H9 (cell line): Measurements from ENCODE around the gene RANBP17. TPM values are rescaled to one million over a fixed set of nuclear protein-coding genes. Genes with fewer than 3 reads are reported as not detected.

Source experiments
- DNase-seq: peaks from one replicate; pipeline ENCODE4 v3.0.0-alpha.2; 2017
- H2AFZ ChIP-seq: one replicate; pipeline ENCODE4 v1.6.1; 2013; ENCODE audit warnings: mild to moderate bottlenecking, low read length, control low read depth, moderate library complexity
- H2AK5ac ChIP-seq: 2 replicates; pipeline ENCODE4 v1.6.1; 2013; ENCODE audit warnings: low read length, control low read depth, mixed read lengths; ENCODE audit not compliant: insufficient read length
- H2BK120ac ChIP-seq: one replicate; pipeline ENCODE4 v1.6.1; 2013; ENCODE audit warnings: low read depth, mild to moderate bottlenecking, low read length, control low read depth, inconsistent platforms; ENCODE audit not compliant: poor library complexity, severe bottlenecking
- H2BK12ac ChIP-seq: 2 replicates; pipeline ENCODE4 v1.6.1; 2013; ENCODE audit warnings: low read length, control low read depth, mixed read lengths, low read depth; ENCODE audit not compliant: insufficient read length
- H2BK15ac ChIP-seq: 2 replicates; pipeline ENCODE4 v1.6.1; 2013; ENCODE audit warnings: low read depth, low read length, control low read depth
- H2BK20ac ChIP-seq: one replicate; pipeline ENCODE4 v1.6.1; 2013; ENCODE audit warnings: low read depth, mild to moderate bottlenecking, low read length, control low read depth, inconsistent platforms; ENCODE audit not compliant: poor library complexity, severe bottlenecking
- H2BK5ac ChIP-seq: 2 replicates; pipeline ENCODE4 v1.6.1; 2013; ENCODE audit warnings: low read length, control low read depth, mixed read lengths; ENCODE audit not compliant: insufficient read length
- H3K14ac ChIP-seq: 2 replicates; pipeline ENCODE4 v1.6.1; 2013; ENCODE audit warnings: low read length, control low read depth; ENCODE audit not compliant: insufficient read depth
- H3K18ac ChIP-seq: 2 replicates; pipeline ENCODE4 v1.6.1; 2013; ENCODE audit warnings: low read depth, mild to moderate bottlenecking, mixed read lengths, low read length, control low read depth; ENCODE audit not compliant: insufficient read length
- H3K23ac ChIP-seq: 2 replicates; pipeline ENCODE4 v1.6.1; 2013; ENCODE audit warnings: low read length, control low read depth, mixed read lengths, low read depth; ENCODE audit not compliant: insufficient read length
- H3K23me2 ChIP-seq: 2 replicates; pipeline ENCODE4 v1.6.1; 2013; ENCODE audit warnings: low read depth, mild to moderate bottlenecking, mixed read lengths, low read length, control low read depth; ENCODE audit not compliant: insufficient read length, poor library complexity, severe bottlenecking
- H3K27ac ChIP-seq: 2 replicates; pipeline ENCODE4 v1.5.1; 2013; ENCODE audit warnings: low read length, control low read depth, mixed read lengths, low read depth; ENCODE audit not compliant: insufficient read length
- H3K27me3 ChIP-seq: 2 replicates; pipeline ENCODE4 v1.6.1; 2013; ENCODE audit warnings: low read length, control low read depth, inconsistent platforms; ENCODE audit not compliant: insufficient read depth
- H3K4ac ChIP-seq: 2 replicates; pipeline ENCODE4 v1.6.1; 2013; ENCODE audit warnings: low read depth, mild to moderate bottlenecking, control low read depth, inconsistent platforms, low read length, moderate library complexity
- H3K4me1 ChIP-seq: 2 replicates; pipeline ENCODE4 v1.6.1; 2013; ENCODE audit warnings: low read length, control low read depth, inconsistent platforms; ENCODE audit not compliant: insufficient read depth
- H3K4me2 ChIP-seq: 2 replicates; pipeline ENCODE4 v1.6.1; 2013; ENCODE audit warnings: low read length, control low read depth, mixed read lengths; ENCODE audit not compliant: insufficient read length, insufficient read depth
- H3K56ac ChIP-seq: 2 replicates; pipeline ENCODE4 v1.6.1; 2013; ENCODE audit warnings: low read depth, mild to moderate bottlenecking, mixed read lengths, low read length, control low read depth; ENCODE audit not compliant: insufficient read length
- H3K79me1 ChIP-seq: 2 replicates; pipeline ENCODE4 v1.6.1; 2013; ENCODE audit warnings: low read depth, mild to moderate bottlenecking, moderate library complexity, low read length, control low read depth, inconsistent platforms; ENCODE audit not compliant: insufficient read depth, poor library complexity, severe bottlenecking
- H3K79me2 ChIP-seq: 2 replicates; pipeline ENCODE4 v1.6.1; 2013; ENCODE audit warnings: low read length, control low read depth, inconsistent platforms; ENCODE audit not compliant: insufficient read depth
- H3K9ac ChIP-seq: 2 replicates; pipeline ENCODE4 v1.6.1; 2013; ENCODE audit warnings: low read length, control low read depth, mixed read lengths; ENCODE audit not compliant: insufficient read length; ENCODE audit errors: extremely low read depth
- H3K9me3 ChIP-seq: one replicate; pipeline ENCODE4 v1.6.1; 2013; ENCODE audit warnings: low read depth, low read length, inconsistent platforms; ENCODE audit not compliant: control insufficient read depth
- H3T11ph ChIP-seq: one replicate; pipeline ENCODE4 v1.6.1; 2013; ENCODE audit warnings: mild to moderate bottlenecking, low read length, control low read depth, inconsistent platforms
- H4K20me1 ChIP-seq: one replicate; pipeline ENCODE4 v1.6.1; 2013; ENCODE audit not compliant: control insufficient read depth, insufficient read length, insufficient read depth
- H4K5ac ChIP-seq: 2 replicates; pipeline ENCODE4 v1.6.1; 2013; ENCODE audit warnings: low read depth, mild to moderate bottlenecking, mixed read lengths, low read length, control low read depth; ENCODE audit not compliant: insufficient read length
- H4K8ac ChIP-seq: replicated peaks from 2 replicates; pipeline ENCODE4 v1.6.1; 2013; ENCODE audit warnings: low read length, control low read depth, mixed read lengths, low read depth; ENCODE audit not compliant: insufficient read length
- H4K91ac ChIP-seq: 2 replicates; pipeline ENCODE4 v1.6.1; 2013; ENCODE audit warnings: low read depth, mild to moderate bottlenecking, moderate library complexity, mixed read lengths, low read length, control low read depth; ENCODE audit not compliant: insufficient read length
- H3K27ac Mint-ChIP-seq, 3 experiments: 2 replicates in 2 of 3; 3 replicates in 1 of 3; pipeline ENCODE4 v1.8.0; 2020 to 2021; ENCODE audit warnings: mixed read lengths in 3 of 3, mild to moderate bottlenecking in 1 of 3, moderate library complexity in 1 of 3
- H3K27me3 Mint-ChIP-seq: 2 replicates; pipeline ENCODE4 v1.8.0; 2021; ENCODE audit warnings: low read depth, mild to moderate bottlenecking, moderate library complexity, mixed read lengths
- H3K36me3 Mint-ChIP-seq, 3 experiments: 2 replicates in 2 of 3; 3 replicates in 1 of 3; pipeline ENCODE4 v1.8.0; 2020 to 2021; ENCODE audit warnings: low read depth in 3 of 3, mixed read lengths in 3 of 3; ENCODE audit not compliant: insufficient read depth in 1 of 3
- H3K4me1 Mint-ChIP-seq, 2 experiments: 2 replicates each; pipeline ENCODE4 v1.8.0; 2020; ENCODE audit warnings: mixed read lengths in 2 of 2
- H3K4me3 Mint-ChIP-seq, 2 experiments: 2 replicates in 1 of 2; 3 replicates in 1 of 2; pipeline ENCODE4 v1.8.0; 2020 to 2021; ENCODE audit warnings: mild to moderate bottlenecking in 2 of 2, mixed read lengths in 2 of 2, moderate library complexity in 1 of 2
- H3K9me3 Mint-ChIP-seq, 2 experiments: 2 replicates in 1 of 2; 3 replicates in 1 of 2; pipeline ENCODE4 v1.8.0; 2020; ENCODE audit warnings: mild to moderate bottlenecking in 2 of 2, mixed read lengths in 2 of 2, moderate library complexity in 1 of 2
- CTCF ChIP-seq: fragments of 200-600 bp; sonication (generic); conservative IDR thresholded peaks from 3 replicates; pipeline ENCODE4 v1.8.0; 2021; ENCODE audit warnings: antibody characterized with exemption, mild to moderate bottlenecking
- WGBS: extraction: QIAGEN DNeasy Blood & Tissue Kit; methylation state at CpG from one replicate; pipeline ENCODE4 v1.1.7; 2013; ENCODE audit warnings: missing lambda C conversion rate, low lambda C conversion rate, mixed read lengths; ENCODE audit not compliant: insufficient read length; ENCODE audit errors: extremely low coverage; 5-methylcytosine and 5-hydroxymethylcytosine counted together
- total RNA-seq: library from RNA; stranded (reverse); gene quantifications from 2 replicates; pipeline ENCODE4 v1.2.1, GENCODE V29; 2021

RANBP17 gene
- total RNA-seq, 1 experiment from 2014 or later = 16.5 TPM

- Mint-ChIP-seq H3K9me3 (peaks cover 6 to 7% of the 10 kb centered on the region in 2 experiments; a peak in 4 of 5 replicates), H3K36me3 (peaks cover 0 to 6% (median 0%) of the 10 kb centered on the region in 3 experiments; a peak in 1 of 7 replicates), H3K4me1 (peaks cover 0 to 3% of the 10 kb centered on the region in 2 experiments; a peak in 2 of 4 replicates), H3K4me3 (no peak overlapping the region), H3K27me3 (no peaks in the 10 kb centered on the region; the same call in 1 of the 2 replicates), H3K27ac (no peak overlapping the region)
- H3K9ac ChIP-seq = no peak overlapping the region
- no peak overlapping the region for H4K91ac ChIP-seq
- H3K4ac ChIP-seq = no peak overlapping the region
- no peaks in the 10 kb centered on the region for H4K20me1 ChIP-seq
- no peaks in the 10 kb centered on the region for H3K79me2 ChIP-seq
- no peak for DNase-seq
- H2BK20ac ChIP-seq = no peak overlapping the region
- no peak overlapping the region for H3K4me2 ChIP-seq
- H3K14ac ChIP-seq = no peak overlapping the region
- no CpG with 5 or more reads among the region's 4 CpGs for WGBS
- H2BK12ac ChIP-seq = no peak overlapping the region
- H3K27ac ChIP-seq = no peak overlapping the region
- H3K79me1 ChIP-seq = no peaks in the 10 kb centered on the region
- H3K23ac ChIP-seq = no peak overlapping the region
- no peak for TF ChIP-seq CTCF
- no peaks in the 10 kb centered on the region for H3K27me3 ChIP-seq
- H4K5ac ChIP-seq = no peak overlapping the region
- H2BK5ac ChIP-seq = no peak overlapping the region
- no peak overlapping the region for H3K18ac ChIP-seq
- H2AFZ ChIP-seq = no peak overlapping the region
- H3K4me1 ChIP-seq = no peaks in the 10 kb centered on the region; the same call in 1 of the 2 replicates
- no peak overlapping the region for H3K56ac ChIP-seq
- H2BK120ac ChIP-seq = no peak overlapping the region
- no peak overlapping the region for H2AK5ac ChIP-seq
- H3K9me3 ChIP-seq = no peaks in the 10 kb centered on the region
- no peaks in the 10 kb centered on the region for H3K23me2 ChIP-seq
- H3T11ph ChIP-seq = no peak overlapping the region
- H4K8ac ChIP-seq = no peak overlapping the region
- H2BK15ac ChIP-seq = no peak overlapping the region
Measured at GRCh38 chr5:170836226-170836625, 25.6 kb upstream of the RANBP17 start.
